Fibroblast of lung (primary cell): ENCODE results near the gene DCAF11. TPM values are rescaled to one million over a fixed set of nuclear protein-coding genes. Genes with fewer than 3 reads are reported as not detected.

Experiments used
- DNase-seq, 2 donors: peaks; one replicate each; pipeline versions ENCODE4 v3.0.0 to v3.0.0-alpha.2; 2010; ENCODE audit warnings: low read depth in 2 of 2
- H2AFZ ChIP-seq: 2 replicates; pipeline ENCODE4 v1.5.1; 2012; ENCODE audit warnings: low read length, control low read depth, inconsistent platforms
- H3K27ac ChIP-seq: 2 replicates; pipeline ENCODE4 v1.5.1; 2011; ENCODE audit warnings: low read length, control low read depth; ENCODE audit not compliant: insufficient read depth
- H3K27me3 ChIP-seq: 2 replicates; pipeline ENCODE4 v1.5.1; 2011; ENCODE audit warnings: mild to moderate bottlenecking, low read length; ENCODE audit not compliant: control insufficient read depth, insufficient read depth
- H3K36me3 ChIP-seq: 2 replicates; pipeline ENCODE4 v1.5.1; 2011; ENCODE audit warnings: low read length; ENCODE audit not compliant: control insufficient read depth, insufficient read depth
- H3K4me1 ChIP-seq: 2 replicates; pipeline ENCODE4 v1.5.1; 2011; ENCODE audit warnings: low read length; ENCODE audit not compliant: control insufficient read depth, insufficient read depth; ENCODE audit errors: extremely low read depth
- H3K4me2 ChIP-seq: 2 replicates; pipeline ENCODE4 v1.5.1; 2011; ENCODE audit warnings: low read length, control low read depth; ENCODE audit not compliant: insufficient read depth; ENCODE audit errors: extremely low read depth
- H3K4me3 ChIP-seq, 4 experiments: fragments of 200-600 bp in 1 of 4; sonication (generic) in 1 of 4; replicated peaks in 1 of 4; 2 replicates each; pipeline ENCODE4 v1.5.1; 2011 to 2016; ENCODE audit warnings: low read length in 4 of 4, low read depth in 3 of 4, mild to moderate bottlenecking in 3 of 4, control low read depth in 2 of 4, inconsistent platforms in 1 of 4, mixed read lengths in 1 of 4; ENCODE audit not compliant: insufficient read depth in 1 of 4; ENCODE audit errors: control extremely low read depth in 1 of 4
- H3K79me2 ChIP-seq: 2 replicates; pipeline ENCODE4 v1.5.1; 2012; ENCODE audit warnings: mild to moderate bottlenecking, low read length, inconsistent platforms; ENCODE audit not compliant: control insufficient read depth, insufficient read depth
- H3K9ac ChIP-seq: 2 replicates; pipeline ENCODE4 v1.5.1; 2011; ENCODE audit warnings: mild to moderate bottlenecking, low read length, control low read depth; ENCODE audit not compliant: insufficient read depth
- H3K9me3 ChIP-seq: 2 replicates; pipeline ENCODE4 v1.5.1; 2012; ENCODE audit warnings: low read depth, low read length; ENCODE audit not compliant: control insufficient read depth, insufficient read depth
- H4K20me1 ChIP-seq: 2 replicates; pipeline ENCODE4 v1.5.1; 2011; ENCODE audit warnings: low read length; ENCODE audit not compliant: control insufficient read depth, insufficient read depth; ENCODE audit errors: extremely low read depth
- CTCF ChIP-seq, 2 donors: IDR thresholded peaks in 1 of 2; conservative IDR thresholded peaks in 1 of 2; 1 replicate in 1 of 2; 2 replicates in 1 of 2; pipeline ENCODE4 v1.5.1; 2011 to 2012; ENCODE audit warnings: low read length in 2 of 2, control low read depth in 1 of 2, inconsistent platforms in 1 of 2, low read depth in 1 of 2, mild to moderate bottlenecking in 1 of 2
- EZH2 ChIP-seq: IDR thresholded peaks from 2 replicates; pipeline ENCODE4 v1.5.1; 2012; ENCODE audit warnings: low read length, control low read depth, mild to moderate bottlenecking; ENCODE audit errors: missing control alignments
- polyA plus RNA-seq, 2 donors: library from polyadenylated mRNA; depleted of rRNA in 1 of 2; stranded (reverse) in 1 of 2; unstranded in 1 of 2; fragments of >200 nt; gene quantifications; 2 replicates each; pipeline ENCODE4 v1.2.1, GENCODE V29; 2011 to 2012; ENCODE audit warnings: missing spikeins in 1 of 2
- total RNA-seq: library from RNA; depleted of rRNA; stranded (reverse); fragments of >200 nt; gene quantifications from 2 replicates; pipeline ENCODE4 v1.2.1, GENCODE V29; 2014

The DCAF11 gene
- total and polyA plus RNA-seq, 2 donors (not counting 1 experiment from before 2014, with no cell fraction given) = 18.4 to 68.0 TPM

GRCh38 chr14:24146453-24146977, 31.9 kb downstream of the DCAF11 start, which contains the start of gene PSME2:
PSME2 (minus strand) TSS chr14:24146610; CDS start chr14:24146581, 29 bp downstream.
- H3K27ac ChIP-seq = peak within 1 kb of the TSS; percentile 79
- DNase-seq = peak; percentile 96 to 98

DNA sequence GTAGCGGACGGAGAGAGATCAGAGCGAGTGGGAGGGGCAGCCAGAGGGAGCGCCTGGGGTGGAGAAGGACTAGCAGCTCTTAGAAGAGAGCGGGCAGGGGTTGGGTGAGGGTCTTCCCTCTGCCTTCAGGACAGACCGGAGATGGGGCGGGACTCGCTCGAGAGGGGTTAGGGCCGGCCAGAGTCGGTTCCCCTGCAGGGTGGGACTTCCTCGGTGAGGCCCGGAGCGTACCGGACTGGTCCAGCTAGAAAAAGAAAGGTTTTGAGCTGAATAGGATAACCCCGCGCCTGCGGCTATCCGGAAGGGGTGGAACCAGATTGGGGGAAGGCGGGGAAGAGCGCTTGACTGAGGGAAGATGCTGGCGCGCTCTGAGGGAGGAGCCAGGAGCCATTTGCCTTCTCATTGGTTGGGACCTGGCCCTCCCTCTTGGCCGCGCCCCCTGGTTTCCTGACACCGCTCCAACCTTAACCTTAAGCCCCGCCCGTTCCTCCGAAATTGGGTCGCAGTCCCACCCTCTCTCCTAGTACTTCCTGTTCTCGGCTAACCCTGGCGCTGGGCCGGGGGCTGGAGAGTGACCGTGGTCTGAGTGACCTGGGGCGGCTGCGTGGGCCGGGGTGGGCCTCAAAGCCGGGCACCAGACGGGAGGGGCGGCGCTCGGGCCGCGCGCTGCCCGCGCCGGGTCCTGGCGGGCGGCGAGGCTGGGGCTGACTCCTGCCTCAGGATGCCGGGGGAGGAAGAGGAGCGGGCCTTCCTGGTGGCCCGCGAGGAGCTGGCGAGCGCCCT, 32.6 kb downstream of the DCAF11 start, which contains the start of gene RNF31:
Gene RNF31 (plus strand): TSS at position 521 of the 783 bp plus-strand sequence. CDS start 201 bp downstream, at position 722.
- peaks cover 32% of the 10 kb centered on the region for H3K79me2 ChIP-seq
- H3K9me3 ChIP-seq = no peaks in the 10 kb centered on the region
- DNase-seq = peak; percentile 98 to 99
- peak within 1 kb of the TSS; percentile 76 for H2AFZ ChIP-seq
- H4K20me1 ChIP-seq = no peaks in the 10 kb centered on the region
- peaks cover 23% of the 10 kb centered on the region for H3K36me3 ChIP-seq
- H3K4me1 ChIP-seq = peaks cover 8% of the 10 kb centered on the region
- H3K27me3 ChIP-seq = no peaks in the 10 kb centered on the region
- peak within 1 kb of the TSS; percentile 76 for H3K9ac ChIP-seq
- peak within 1 kb of the TSS; percentile 79 for H3K27ac ChIP-seq
- TF ChIP-seq CTCF (conservative IDR thresholded peaks at IDR 0.05 in 1 of 2, IDR thresholded peaks at IDR 0.05 in 1 of 2; ENCODE audit: low read depth in 1 of 2, low read length in 2 of 2) (no peak), EZH2 (no peak)
- H3K4me3 ChIP-seq = peak within 1 kb of the TSS; percentile 87 to 98 (median 94)
- H3K4me2 ChIP-seq = peak within 1 kb of the TSS; percentile 87

More at GRCh38 chr14:24146453-24146977, 31.9 kb downstream of the DCAF11 start, which contains the start of gene PSME2:
- peak within 1 kb of the TSS; percentile 86 for H3K4me2 ChIP-seq
- TF ChIP-seq EZH2 (no peak), CTCF (conservative IDR thresholded peaks at IDR 0.05 in 1 of 2, IDR thresholded peaks at IDR 0.05 in 1 of 2; ENCODE audit: low read depth in 1 of 2, low read length in 2 of 2) (no peak)
- no peaks in the 10 kb centered on the region for H3K27me3 ChIP-seq
- H4K20me1 ChIP-seq = no peaks in the 10 kb centered on the region
- H3K9ac ChIP-seq = peak within 1 kb of the TSS; percentile 76
- peaks cover 32% of the 10 kb centered on the region for H3K79me2 ChIP-seq
- no peaks in the 10 kb centered on the region for H3K9me3 ChIP-seq
- peak within 1 kb of the TSS; percentile 76 for H2AFZ ChIP-seq
- H3K4me1 ChIP-seq = peaks cover 10% of the 10 kb centered on the region
- peak within 1 kb of the TSS; percentile 87 to 98 (median 94) for H3K4me3 ChIP-seq
- H3K36me3 ChIP-seq = peaks cover 18% of the 10 kb centered on the region

- Histone ChIP-seq H3K36me3 (peaks cover 23% of the 10 kb centered on the region), H3K4me1 (peaks cover 8% of the 10 kb centered on the region), H3K4me2 (peak overlapping the region; percentile 87), H4K20me1 (no peaks in the 10 kb centered on the region), H3K9me3 (no peaks in the 10 kb centered on the region), H3K79me2 (peaks cover 32% of the 10 kb centered on the region), H3K27me3 (no peaks in the 10 kb centered on the region), H3K4me3 (peak overlapping the region; percentile 86 to 98 (median 88)), H3K27ac (peak overlapping the region; percentile 70), H2AFZ (peak overlapping the region; percentile 48), H3K9ac (peak overlapping the region; percentile 76)
- TF ChIP-seq CTCF (conservative IDR thresholded peaks at IDR 0.05 in 1 of 2, IDR thresholded peaks at IDR 0.05 in 1 of 2; ENCODE audit: low read depth in 1 of 2, low read length in 2 of 2) (no peak), EZH2 (no peak)
- DNase-seq = no peak
These were observed 33.3 kb downstream of the DCAF11 start for GRCh38 chr14:24147761-24148428.
